Stromal cell of bone marrow (primary cell): ENCODE measurements around the gene REXO1.

Source experiments
- DNase-seq: peaks from one replicate; pipeline ENCODE4 v3.0.0-alpha.2; 2012; ENCODE audit warnings: low read depth

Gene REXO1

DNA sequence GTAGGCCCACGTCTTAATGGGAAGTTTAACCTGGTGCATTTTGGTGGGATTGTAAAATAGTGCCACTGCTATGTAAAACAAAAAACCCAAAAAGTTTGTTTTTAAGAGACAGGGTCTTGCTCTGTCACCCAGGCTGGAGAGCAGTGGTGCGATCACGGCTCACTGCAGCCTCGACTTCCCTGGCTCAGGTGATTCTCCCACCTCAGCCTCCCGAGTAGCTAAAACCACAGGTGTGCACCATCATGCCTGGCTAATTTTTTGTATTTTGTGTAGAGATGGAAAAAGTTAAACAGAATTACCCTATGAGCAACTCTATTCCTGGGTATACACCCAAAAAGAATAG, 820 bp upstream of the REXO1 start:
- no peak for DNase-seq

DNA sequence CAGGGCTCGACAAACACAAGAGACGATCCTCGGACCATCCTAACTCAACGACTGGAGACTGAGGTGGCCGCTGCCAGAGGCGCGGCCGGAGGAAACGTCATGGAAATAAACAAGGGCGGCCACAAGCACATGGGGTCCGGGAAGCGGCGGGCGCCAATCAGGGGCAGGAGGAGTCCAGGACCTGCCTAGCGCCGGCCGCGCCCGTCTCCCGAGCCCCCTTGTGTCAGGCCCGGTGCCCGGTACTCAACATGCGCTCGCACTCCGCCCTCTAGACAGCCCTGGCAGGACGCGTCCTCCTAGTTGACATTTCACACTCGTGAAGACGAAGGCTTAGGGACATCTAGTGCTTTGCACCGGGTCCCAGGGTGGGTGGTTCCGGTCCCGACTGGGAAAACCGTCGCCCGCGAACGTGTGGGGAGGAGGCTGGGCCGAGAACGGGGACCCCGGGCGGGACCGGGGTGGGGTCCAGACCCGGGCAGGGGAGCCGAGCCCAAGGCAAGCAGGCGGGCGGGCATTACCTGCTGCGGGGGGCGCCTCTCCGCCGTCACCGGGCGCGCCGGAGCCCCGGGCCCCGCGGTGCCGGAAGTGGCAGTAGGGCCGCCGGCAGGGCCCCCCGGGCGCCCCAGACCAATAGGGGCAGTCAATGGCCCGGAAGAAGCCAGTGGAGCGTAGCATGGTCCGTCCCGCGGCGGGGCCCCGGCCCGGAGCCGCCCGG, 442 bp downstream of the REXO1 start:
- no peak for DNase-seq

DNA sequence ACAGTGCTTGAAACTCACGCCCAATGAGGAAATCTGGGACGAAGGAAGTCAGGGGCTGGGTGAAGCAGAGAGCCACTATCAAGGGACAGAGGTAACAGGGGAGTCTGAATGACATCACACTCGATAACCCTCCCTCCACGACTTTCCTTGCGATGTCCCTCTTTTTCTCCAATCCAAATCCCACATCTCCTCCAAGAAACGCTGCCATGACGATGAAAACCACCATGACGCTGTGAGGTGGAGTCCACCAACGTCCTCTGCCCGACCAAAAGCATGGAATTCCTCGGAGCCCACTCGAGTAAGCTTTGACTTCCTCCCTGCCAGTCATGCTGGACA, 967 bp downstream of the REXO1 start:
- DNase-seq: no peak

DNA sequence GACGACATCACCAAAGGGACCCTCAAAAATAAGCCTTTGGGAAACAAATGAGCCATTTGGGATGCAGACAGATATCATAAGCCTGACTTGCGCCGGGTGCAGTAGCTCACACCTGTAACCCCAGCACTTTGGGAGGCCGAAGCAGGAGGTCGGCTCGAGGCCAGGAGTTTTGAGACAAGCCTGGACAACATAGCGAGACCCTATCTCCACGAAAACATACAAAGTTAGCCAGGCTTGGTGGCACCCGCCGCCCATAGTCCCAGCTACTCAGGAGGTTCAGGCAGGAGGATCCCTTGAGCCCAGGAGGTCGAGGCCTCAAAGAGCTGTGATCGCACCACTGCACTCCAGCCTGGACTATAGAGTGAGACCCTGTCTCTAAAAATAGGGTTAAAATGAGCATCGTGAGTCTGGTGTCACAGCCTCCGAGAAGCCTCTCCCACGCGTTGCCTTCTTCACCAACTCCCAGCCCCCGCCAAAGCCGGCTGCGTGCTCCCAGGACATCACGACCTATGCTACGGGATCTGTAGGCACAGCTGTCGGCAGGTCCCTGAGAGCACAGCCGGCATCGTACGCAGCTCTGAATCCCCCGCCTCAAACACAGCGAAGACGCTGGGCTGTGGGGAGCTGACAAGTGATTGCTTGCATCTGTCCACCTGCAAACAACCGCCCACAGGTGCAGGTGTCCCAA, 1.6 kb downstream of the REXO1 start:
- no peak for DNase-seq

DNA sequence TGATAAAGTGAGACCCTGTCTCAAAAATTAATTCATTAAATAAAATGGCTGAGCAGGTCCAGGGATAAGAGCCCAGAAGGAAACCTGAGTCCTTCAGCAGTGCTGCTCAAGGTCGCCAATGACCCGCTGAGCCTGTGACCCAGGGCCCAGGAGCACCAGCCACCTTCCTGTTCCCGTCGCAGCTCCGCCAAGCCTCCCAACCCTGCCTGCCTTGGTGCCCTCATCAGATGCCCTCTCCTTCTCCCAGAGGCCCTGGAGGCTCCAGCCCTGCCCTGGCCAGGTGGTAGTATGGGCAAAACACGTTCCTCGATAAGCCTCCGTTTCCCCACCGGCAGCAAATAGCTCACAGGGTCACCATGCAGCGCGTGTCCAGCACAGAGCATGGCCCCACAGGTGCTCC, 2.6 kb downstream of the REXO1 start:
- no peak for DNase-seq

DNA sequence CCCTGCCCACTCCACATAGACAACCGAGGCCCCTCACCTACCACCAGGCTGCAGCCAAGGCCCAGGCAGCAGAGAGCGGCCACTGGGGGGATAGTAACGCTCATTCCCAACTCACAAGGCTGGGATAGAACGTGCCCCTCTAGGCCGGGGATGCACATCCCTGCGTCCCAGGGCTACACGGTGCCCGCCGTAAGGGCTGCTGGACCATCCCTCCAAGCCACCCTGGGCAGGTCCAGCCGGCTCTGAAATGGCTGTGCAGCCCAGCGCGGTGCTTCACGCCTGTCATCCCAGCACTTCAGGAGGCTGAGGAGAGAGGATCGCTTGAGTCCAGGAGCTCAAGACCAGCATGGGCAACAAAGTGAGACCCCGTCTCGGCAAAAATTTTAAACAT, 3.2 kb downstream of the REXO1 start:
- DNase-seq: no peak

DNA sequence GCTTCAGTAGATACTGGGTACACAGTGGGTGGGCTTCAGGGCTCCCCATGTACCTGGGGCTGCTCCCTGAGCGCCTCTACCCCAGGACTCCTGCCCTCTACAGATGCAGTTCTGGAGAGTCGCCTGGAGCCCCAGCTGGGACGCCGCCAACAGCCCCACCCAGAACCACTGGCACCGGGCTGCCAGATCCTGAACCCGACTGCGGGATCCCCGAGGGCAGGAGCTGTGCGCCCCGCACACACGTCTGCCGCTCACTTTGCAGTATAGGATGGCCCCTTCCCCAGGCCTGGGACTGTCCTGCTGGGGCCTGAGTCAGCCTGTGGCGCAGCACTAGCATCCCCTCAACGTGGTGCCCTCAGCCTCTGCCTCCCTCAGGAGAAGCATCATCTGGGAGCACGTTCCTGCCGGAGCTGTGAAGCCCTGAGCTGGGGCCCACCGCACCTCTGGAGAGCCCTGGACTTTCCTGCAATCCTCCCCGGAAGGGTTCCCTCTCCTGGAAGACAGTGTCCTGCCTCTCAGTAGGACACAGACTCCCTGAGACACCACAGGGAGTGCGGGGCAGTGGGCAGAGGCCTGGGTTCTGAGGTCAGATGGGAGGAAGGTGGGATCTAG, 3.7 kb downstream of the REXO1 start:
- no peak for DNase-seq

DNA sequence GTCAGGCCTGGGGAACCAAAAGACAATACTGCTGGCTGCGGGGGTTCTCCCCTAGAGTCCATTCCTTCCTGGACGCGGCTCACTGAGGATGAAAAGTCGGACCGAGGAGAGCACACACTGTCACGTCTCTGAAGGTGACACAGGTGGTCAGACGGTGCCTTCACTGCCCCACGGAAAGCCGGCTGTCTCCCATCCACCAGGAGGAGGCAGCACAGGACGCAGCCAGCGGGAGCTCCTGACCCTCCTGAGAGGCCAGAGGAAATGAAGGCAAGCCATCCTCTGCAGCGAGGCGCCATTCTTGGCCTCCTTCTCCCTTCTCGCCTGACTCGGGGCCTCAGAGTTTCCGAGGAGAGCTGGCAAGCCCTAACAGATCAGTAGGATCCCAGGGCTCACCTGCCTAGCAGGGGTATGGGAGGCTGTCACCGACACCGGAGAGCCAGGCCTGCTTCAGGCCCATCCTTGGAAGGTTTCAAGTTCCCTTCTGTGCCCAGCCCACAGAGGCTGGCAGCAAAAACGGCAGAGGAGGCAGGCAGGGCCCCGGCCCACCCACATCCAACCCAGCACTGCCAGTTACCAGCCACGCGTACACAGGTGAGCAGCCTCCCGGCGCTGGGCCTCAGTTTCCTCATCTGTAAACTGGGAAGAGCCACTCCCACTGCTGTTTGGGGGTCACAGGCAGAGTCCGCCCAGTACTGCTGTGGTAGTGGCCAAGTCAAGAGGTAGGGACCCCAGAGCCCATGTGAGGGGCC, 4.5 kb downstream of the REXO1 start:
- DNase-seq: no peak

DNA sequence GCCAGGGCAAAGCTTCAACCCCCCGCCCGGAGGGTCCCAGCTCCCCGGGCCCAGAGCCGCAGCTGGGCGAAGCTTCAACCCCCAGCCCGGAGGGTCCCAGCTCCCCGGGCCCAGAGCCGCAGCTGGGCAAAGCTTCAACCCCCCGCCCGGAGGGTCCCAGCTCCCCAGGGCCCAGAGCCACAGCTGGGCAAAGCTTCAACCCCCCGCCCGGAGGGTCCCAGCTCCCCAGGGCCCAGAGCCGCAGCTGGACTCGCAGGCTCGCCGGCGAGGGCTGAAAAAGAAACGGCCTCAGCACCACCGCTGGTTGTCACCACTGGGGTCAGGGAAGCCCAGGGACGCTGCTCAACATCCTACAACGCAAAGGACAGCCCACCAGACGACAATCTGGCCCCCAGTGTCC, 5.2 kb downstream of the REXO1 start:
- DNase-seq: no peak

DNA sequence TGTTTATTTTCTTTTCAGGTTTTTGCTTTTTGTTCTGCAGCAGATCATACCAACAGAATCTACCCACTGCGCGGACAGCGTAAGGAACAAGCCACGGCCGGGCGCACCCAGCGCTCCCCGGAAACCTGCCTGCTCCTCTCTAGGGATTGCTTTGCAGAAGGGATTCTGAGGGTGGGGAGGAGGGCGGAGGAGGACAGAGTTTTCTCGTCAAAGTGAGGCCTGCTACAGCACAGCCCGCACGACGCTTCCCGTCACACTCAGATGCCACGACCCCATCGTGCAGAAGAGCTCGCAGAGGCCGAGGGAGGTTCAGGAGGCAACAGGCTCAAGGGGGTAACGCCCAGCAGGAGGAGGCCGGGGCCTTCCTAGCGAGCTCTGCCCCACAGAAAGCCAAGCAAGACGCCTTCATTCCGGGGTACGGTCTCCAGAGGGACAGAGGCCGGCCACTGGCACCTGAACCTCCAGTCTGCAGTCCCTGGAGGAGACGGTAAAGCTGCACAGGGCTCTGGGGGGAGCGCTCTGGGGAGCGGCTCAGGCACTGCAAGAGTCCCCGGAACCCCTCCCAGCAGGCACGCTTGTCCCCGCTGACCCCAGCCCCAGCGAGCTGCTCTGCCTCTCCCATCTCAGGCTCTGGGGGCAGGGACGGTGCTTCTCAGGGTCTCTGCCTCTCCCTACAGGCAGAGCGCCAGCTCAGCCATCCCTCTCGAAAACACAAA, 6.9 kb downstream of the REXO1 start:
- DNase-seq: no peak

DNA sequence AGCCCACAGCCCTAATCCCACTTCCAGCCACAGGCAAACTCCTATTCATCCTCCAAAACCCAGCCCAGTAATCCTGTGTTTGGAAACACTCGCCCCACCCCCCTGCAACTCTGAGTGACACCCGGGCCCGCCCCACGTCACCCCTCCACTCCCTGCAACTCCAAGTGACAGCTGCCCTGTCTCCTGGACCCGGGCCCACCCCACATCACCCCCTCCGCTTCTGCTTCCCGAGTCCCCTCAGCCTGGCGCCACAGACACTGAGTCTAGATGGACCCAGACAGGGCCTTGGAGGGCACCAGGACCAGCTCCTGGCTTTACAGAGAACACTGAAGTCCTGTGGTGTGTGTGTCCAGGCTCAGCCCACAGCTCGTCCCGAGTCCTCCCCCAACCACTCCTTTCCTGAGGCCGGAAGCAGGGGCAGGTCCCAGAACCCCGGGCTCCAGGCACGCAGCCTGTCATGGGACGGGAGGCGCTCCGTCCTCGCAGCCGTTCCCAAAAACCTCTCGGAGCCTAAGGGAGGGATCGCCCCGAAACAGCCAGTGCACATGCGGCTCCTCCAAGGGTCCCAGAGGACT, 7.7 kb downstream of the REXO1 start:
- no peak for DNase-seq

DNA sequence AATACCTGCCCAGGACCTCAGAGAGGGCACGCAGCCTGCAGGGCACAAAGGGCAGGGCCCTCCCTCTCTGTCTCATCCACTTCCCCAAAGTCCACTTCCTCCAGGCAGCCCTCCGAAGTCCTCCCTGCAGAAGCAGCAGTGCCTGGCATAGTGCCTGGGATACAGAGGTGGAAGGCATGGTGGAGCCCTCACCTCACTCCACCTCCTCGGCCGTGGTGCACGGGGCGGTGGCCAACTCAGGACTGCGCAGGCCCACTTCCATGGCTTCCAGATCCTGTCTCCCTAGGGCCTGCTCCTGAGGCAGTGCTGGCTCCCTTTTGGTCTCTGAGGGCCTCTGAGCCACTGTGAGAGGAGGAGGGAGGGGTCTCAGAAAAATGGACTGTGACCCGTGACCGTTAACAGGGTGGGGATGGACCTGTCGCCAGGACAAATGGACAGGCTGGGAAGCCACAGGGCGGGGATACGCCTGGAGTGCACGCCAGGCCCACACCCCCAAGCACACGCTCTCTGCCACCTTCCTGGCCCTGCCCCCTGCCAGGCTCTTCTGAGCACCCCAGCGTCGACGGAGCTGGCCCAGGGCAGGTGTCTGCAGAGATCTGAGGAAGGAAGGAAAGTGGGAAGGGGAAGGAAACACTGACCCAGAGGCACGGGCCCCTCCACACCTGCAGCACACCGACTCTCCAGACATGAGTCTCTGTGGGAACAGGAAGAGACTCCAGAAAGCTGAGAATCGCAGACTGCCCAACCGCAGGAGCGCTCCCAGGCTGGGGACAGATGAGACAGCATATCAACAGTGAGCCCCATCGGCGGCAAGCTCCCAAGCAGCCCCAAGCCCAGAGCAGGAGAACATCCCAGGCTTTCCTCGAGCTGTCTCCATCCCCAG, 8.4 kb downstream of the REXO1 start:
- DNase-seq: no peak

DNA sequence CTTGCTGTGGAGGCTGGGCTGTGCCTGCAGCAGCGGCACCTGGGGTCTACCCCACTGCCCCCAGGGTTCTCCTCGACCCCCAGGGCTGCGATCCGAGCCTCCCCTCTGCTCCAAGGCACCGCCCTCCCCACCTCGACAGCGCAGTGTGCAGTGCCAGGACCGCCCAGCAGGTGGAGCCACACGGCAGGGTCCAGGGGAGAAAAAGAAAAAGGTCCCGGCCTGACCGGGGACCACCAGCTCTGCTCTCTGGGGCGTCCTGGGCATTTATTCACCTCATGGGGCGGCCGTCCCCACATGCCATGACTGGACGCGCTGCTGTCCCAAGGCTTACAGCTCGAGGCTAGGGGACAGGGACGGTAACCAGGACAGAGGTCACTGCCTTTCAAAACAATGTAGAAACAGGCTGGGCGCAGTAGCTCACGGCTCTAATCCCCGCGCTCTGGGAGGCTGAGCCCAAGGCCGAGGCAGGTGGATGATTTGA, 10.6 kb downstream of the REXO1 start:
- DNase-seq: no peak

DNA sequence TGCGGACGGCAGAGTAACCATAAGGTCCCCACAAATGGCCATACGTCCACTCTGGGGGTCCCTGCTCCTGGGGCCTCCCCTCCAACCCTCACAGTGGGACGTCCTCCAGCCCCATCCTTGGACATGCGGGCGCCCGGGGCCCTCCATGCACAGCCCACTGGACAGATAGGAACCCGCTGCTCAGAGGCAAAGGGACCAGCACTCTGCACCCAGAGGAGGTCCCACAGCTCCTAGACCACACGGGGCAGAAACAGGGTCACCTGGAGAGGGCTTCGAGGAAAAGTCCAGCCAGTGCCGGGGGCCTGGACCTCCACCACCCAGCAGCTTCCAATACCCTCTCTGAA, 11.1 kb downstream of the REXO1 start:
- DNase-seq: no peak

DNA sequence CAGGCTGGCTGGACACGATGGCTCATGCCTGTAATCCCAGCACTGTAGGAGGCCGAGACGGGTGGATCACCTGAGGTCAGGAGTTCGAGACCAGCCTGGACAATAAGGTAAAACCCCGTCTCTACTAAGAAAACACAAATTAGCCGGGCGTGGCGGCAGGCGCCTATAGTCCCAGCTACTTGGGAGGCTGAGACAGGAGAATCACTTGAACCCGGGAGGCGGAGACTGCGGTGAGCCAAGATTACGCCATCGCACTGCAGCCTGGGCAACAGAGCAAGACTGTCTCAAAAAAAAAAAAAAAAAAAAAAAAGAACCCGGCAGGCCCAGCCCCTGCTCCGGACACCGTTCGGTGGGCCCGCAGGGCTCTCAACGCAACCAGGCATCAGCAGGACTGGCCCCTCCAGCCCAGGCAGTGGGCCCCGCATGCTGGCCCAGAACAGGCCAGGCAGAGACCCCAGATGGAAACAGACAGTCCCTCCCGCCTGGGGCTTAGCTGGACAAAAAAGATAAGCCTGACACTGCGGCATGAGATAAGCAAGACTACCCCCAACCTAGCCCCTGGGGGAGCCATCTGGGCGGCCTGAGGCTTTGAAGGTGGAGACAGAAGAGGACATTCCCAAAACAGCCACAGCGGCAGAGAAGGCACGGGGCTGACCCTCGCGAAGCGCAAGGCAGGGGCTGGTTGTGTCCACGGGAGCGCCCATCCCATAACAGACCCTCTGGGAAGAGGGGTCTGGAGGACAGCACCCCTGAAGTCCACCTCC, 11.6 kb downstream of the REXO1 start:
- DNase-seq: no peak

DNA sequence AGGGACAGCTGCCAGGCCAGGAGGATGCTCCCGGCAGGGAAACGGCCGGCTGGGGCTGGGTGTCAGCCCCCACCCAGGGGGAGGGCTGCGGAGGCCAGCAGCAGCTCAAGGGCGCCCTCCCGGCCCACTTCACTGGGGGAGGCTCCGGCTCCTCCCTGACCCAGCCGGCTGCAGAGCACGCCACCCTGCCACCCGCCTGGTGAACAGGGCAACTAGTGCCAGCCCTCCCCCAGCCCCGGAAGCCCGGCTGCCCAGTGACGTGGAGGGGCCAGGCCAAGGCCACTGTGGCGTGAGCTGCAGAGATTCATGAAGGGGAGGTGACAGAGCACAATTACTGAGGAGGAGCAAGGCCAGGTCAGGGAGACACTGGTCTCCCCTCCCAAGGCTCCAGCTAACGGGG, 14.7 kb downstream of the REXO1 start:
- no peak for DNase-seq

DNA sequence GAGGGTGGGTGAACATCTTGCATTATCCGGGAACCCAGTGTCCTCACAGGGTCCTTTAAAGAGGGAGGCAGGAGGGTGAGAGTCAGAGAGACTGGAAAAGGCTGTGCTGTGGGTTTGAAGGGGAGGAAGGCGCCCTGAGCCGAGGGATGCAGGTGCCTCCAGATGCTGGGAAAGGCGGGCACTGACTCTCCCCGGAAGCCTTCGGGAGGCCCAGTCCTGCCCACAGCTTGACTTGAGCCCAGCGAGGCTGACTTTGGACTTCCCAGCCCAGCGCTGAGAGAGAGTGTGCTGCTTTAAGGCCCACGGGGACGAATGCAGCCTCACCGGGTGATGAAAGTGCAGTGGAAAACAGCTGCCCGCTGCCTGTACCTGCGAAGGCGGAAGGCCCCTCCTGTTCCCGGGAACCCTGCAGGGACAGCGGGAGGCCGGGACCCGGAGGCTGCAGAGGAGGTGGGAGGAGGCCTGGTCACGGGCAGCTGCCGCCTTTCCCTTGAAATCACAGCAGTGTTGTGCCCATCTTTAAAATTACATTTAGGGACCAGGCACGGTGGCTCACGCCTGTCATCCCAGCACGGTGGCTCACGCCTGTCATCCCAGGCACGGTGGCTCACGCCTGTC, 16.1 kb downstream of the REXO1 start:
- DNase-seq: no peak

DNA sequence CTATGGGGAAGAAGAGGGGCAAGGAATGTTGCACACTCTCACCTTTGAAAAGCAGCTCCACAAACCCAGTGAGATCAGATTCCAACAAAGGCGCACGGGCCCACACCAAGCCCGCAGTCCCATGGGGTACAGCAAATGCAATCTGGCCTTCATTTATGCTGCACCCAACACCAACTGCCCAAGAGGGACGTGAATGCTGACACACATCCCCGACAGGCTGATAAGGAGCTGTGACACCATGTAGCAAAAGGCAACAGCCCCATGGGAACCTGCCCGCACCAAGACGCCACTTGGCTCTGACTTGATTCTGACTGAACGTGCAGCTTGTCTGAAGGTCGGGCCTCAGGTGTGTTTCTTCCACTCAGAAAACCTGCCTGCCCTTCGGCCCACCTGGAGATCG, 17.3 kb downstream of the REXO1 start:
- DNase-seq: no peak

DNA sequence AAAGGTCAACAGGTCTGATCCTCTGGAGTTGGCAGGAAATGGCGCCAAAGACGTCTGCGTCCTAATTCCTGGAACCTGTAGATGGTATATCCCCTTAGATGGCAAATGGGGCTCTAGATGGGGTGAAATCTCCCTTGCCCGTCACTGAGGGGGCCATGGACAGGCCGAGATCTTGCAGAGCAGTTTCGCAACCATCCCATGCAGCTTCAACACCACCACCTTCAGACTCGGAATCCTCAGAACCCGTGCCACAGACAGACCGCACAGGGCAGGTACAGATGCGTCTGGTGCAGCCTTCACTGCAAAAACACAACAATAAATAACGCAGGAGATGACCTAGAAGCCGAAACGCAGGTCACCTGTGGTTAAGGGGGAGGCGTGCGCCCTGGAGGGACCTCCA, 17.7 kb downstream of the REXO1 start:
- DNase-seq: no peak

DNA sequence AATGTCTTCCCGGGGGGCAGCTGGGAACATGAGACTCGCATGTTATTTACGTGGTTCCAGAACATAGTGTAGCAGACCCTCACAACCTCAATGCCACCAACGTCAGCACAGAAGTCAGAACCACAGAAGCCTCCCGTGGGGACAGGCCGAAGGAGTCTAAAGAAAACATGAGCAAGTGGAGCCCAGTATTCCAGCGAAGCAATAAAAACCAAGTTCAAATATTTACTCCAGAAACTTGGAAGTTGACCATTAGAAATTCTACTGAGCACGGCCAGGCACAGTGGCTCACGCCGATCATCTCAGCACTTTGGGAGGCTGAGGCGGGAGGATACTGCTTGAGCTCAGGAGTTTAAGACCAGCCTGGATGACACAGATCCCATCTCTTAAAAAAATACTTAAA, 18.3 kb downstream of the REXO1 start:
- DNase-seq: no peak
